A673 (cell line): Measurements from ENCODE around the gene SELENOI.

Source experiments
- CTCF ChIP-seq: fragments of 300-800, 200-600 bp; sonication (generic); conservative IDR thresholded peaks from 2 replicates; pipeline ENCODE4 v1.5.1; 2017; ENCODE audit warnings: low read depth, mild to moderate bottlenecking, antibody characterized with exemption, low read length, moderate library complexity, mixed read lengths
- EZH2 ChIP-seq: fragments of 200-600 bp; sonication (generic); IDR thresholded peaks from 2 replicates; pipeline ENCODE4 v1.6.1; 2017; ENCODE audit warnings: borderline replicate concordance, low read depth, mild to moderate bottlenecking, mixed read lengths, antibody characterized with exemption, low read length; ENCODE audit not compliant: poor library complexity, severe bottlenecking

GRCh38 chr2:26366957-26367356, 21.0 kb downstream of the SELENOI start:
- no peak for TF ChIP-seq CTCF
- TF ChIP-seq EZH2, result no peak
